HG03045 (cell line): ENCODE data around the gene TIMP1.
A peak's percentile ranks its signal among the peaks of the same experiment; 100 is the strongest.
"Not testable (repeated sequence)": the region's sequence is repeated elsewhere in the genome, so short reads cannot be mapped to it uniquely, and the experiment has no call there.

Source experiments
- ATAC-seq: cut with Tn5 transposase; IDR thresholded peaks from one replicate; pipeline ENCODE4 v1.9.1; 2021; ENCODE audit warnings: mild to moderate bottlenecking, moderate library complexity; ENCODE audit not compliant: unreplicated experiment

TIMP1 gene

GRCh38 chrX:47597222-47597621 lies 15.0 kb downstream of the TIMP1 start:
- ATAC-seq = no peak

- not testable (repeated sequence) for ATAC-seq
These were observed 20.9 kb downstream of the TIMP1 start for GRCh38 chrX:47603125-47603524.

- no peak for ATAC-seq
These were observed 22.8 kb downstream of the TIMP1 start for GRCh38 chrX:47605024-47605423.

GRCh38 chrX:47607091-47607490 lies 24.9 kb downstream of the TIMP1 start:
- no peak for ATAC-seq

- ATAC-seq = no peak
These were observed 26.0 kb downstream of the TIMP1 start for GRCh38 chrX:47608130-47608810.

GRCh38 chrX:47610511-47610910 lies 28.3 kb downstream of the TIMP1 start:
- no peak for ATAC-seq

GRCh38 chrX:47611489-47611888 lies 29.3 kb downstream of the TIMP1 start:
- ATAC-seq = no peak

- ATAC-seq = no peak
These were observed 29.7 kb downstream of the TIMP1 start for GRCh38 chrX:47611926-47612325.

- no peak for ATAC-seq
These were observed 30.2 kb downstream of the TIMP1 start for GRCh38 chrX:47612418-47612817.

GRCh38 chrX:47613082-47613481 lies 30.8 kb downstream of the TIMP1 start:
- ATAC-seq = no peak

GRCh38 chrX:47614618-47615017 lies 32.4 kb downstream of the TIMP1 start:
- no peak for ATAC-seq

- ATAC-seq = no peak
These were observed 36.8 kb downstream of the TIMP1 start for GRCh38 chrX:47618923-47619485.

- ATAC-seq = peak; percentile 76
These were observed 37.5 kb downstream of the TIMP1 start, which contains the start of gene SYN1 for GRCh38 chrX:47619486-47620302. Gene SYN1, minus strand, starts transcription at chrX:47619857. Its CDS starts 129 bp downstream, at chrX:47619728.

- ATAC-seq = no peak
These were observed 38.1 kb downstream of the TIMP1 start for GRCh38 chrX:47620303-47620685.

- ATAC-seq = no peak
These were observed 39.6 kb downstream of the TIMP1 start for GRCh38 chrX:47621851-47622250.

GRCh38 chrX:47623540-47624027 lies 41.3 kb downstream of the TIMP1 start:
- no peak for ATAC-seq

GRCh38 chrX:47625365-47625764 lies 43.1 kb downstream of the TIMP1 start:
- ATAC-seq = no peak

- no peak for ATAC-seq
These were observed 46.7 kb downstream of the TIMP1 start for GRCh38 chrX:47628982-47629381.

GRCh38 chrX:47629419-47630200 lies 47.4 kb downstream of the TIMP1 start, which contains the start of gene CFP:
Gene CFP, minus strand, starts transcription at chrX:47629930. Its CDS starts 86 bp downstream, at chrX:47629844.
- ATAC-seq = no peak

- no peak for ATAC-seq
These were observed 49.4 kb downstream of the TIMP1 start for GRCh38 chrX:47631676-47632075.

GRCh38 chrX:47632666-47633065 lies 50.4 kb downstream of the TIMP1 start:
- no peak for ATAC-seq
